OCI-LY1 (cell line): ENCODE measurements around the gene TMPRSS11A.

Source experiments
- CTCF ChIP-seq: fragments of 200-600 bp; sonication (generic), shearing (Covaris generic); IDR thresholded peaks from 2 replicates; pipeline ENCODE4 v1.5.1; 2017; ENCODE audit warnings: mild to moderate bottlenecking, antibody characterized with exemption, low read length, moderate library complexity, mixed read lengths
- EZH2 ChIP-seq: fragments of 200-600 bp; sonication (generic), shearing (Covaris generic); IDR thresholded peaks from 2 replicates; pipeline ENCODE4 v1.8.0; 2017; ENCODE audit warnings: borderline replicate concordance, mixed run types, mild to moderate bottlenecking, antibody characterized with exemption, low read length, moderate library complexity, mixed read lengths

- no peak for TF ChIP-seq CTCF
- no peak for TF ChIP-seq EZH2
Observed at GRCh38 chr4:67912080-67912479, 51.2 kb downstream of the TMPRSS11A start.
